GM12874 (cell line): ENCODE measurements around the gene SLC22A12.

Experiments
- TF ChIP-seq, protein P1 (sequence below): IDR thresholded peaks from 2 replicates; pipeline ENCODE4 v1.5.1; 2011; ENCODE audit warnings: low read depth, mild to moderate bottlenecking, control low read depth, low read length, moderate library complexity; ENCODE audit not compliant: insufficient read depth

SLC22A12 gene

DNA sequence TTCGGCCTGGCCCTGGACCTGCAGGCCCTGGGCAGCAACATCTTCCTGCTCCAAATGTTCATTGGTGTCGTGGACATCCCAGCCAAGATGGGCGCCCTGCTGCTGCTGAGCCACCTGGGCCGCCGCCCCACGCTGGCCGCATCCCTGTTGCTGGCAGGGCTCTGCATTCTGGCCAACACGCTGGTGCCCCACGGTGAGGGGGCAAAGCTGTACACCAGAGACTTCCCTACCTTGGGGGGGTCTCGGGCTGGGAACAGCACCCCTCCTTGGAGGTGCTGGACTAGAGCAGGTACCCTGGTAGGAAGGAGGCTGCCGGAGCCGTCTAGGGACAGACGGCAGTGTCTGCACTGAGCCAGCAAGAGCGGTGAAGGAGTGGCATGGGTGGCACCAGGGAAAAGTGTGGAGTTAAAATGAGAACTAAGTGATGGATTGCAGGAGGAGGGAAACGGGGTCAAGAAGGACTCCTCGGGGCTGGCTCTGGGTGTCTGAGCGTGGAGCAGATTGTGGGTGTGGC lies 8.7 kb downstream of the SLC22A12 start:
- TF ChIP-seq, protein P1, sequence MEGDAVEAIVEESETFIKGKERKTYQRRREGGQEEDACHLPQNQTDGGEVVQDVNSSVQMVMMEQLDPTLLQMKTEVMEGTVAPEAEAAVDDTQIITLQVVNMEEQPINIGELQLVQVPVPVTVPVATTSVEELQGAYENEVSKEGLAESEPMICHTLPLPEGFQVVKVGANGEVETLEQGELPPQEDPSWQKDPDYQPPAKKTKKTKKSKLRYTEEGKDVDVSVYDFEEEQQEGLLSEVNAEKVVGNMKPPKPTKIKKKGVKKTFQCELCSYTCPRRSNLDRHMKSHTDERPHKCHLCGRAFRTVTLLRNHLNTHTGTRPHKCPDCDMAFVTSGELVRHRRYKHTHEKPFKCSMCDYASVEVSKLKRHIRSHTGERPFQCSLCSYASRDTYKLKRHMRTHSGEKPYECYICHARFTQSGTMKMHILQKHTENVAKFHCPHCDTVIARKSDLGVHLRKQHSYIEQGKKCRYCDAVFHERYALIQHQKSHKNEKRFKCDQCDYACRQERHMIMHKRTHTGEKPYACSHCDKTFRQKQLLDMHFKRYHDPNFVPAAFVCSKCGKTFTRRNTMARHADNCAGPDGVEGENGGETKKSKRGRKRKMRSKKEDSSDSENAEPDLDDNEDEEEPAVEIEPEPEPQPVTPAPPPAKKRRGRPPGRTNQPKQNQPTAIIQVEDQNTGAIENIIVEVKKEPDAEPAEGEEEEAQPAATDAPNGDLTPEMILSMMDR: no peak

DNA sequence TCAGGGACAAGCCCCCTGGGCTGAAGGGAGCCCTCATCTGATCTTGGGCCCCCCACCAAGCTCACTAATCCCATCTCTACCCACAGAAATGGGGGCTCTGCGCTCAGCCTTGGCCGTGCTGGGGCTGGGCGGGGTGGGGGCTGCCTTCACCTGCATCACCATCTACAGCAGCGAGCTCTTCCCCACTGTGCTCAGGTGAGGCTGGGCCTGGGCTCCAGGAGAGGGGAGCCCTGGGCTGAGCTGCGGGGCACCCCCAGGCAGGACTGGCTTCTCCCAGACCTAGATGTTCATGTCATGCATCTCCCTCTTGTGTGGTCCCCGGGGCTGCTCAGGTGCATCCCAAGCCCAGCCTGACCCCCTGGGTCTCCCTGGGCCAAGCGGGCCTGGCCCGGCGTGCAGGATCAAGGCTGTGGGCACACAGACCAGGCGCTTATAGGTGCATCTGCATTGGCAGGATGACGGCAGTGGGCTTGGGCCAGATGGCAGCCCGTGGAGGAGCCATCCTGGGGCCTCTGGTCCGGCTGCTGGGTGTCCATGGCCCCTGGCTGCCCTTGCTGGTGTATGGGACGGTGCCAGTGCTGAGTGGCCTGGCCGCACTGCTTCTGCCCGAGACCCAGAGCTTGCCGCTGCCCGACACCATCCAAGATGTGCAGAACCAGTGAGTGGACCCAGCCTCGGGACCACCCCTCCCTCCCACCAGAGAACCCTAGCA lies 9.4 kb downstream of the SLC22A12 start:
- TF ChIP-seq, protein P1: no peak

DNA sequence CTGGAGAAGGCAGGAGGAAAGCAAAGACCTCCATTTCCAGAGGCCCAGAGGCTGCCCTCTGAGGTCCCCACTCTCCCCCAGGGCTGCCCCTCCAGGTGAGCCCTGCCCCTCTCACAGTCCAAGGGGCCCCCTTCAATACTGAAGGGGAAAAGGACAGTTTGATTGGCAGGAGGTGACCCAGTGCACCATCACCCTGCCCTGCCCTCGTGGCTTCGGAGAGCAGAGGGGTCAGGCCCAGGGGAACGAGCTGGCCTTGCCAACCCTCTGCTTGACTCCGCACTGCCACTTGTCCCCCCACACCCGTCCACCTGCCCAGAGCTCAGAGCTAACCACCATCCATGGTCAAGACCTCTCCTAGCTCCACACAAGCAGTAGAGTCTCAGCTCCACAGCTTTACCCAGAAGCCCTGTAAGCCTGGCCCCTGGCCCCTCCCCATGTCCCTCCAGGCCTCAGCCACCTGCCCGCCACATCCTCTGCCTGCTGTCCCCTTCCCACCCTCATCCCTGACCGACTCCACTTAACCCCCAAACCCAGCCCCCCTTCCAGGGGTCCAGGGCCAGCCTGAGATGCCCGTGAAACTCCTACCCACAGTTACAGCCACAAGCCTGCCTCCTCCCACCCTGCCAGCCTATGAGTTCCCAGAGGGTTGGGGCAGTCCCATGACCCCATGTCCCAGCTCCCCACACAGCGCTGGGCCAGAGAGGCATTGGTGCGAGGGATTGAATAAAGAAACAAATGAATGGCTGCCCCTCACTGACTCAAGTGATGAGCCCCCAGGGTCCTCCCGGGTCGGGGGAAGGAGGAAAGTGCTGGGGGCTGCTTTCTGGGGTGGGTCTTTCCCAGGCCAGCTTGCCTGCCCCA lies 10.8 kb downstream of the SLC22A12 start:
- TF ChIP-seq, protein P1: no peak

DNA sequence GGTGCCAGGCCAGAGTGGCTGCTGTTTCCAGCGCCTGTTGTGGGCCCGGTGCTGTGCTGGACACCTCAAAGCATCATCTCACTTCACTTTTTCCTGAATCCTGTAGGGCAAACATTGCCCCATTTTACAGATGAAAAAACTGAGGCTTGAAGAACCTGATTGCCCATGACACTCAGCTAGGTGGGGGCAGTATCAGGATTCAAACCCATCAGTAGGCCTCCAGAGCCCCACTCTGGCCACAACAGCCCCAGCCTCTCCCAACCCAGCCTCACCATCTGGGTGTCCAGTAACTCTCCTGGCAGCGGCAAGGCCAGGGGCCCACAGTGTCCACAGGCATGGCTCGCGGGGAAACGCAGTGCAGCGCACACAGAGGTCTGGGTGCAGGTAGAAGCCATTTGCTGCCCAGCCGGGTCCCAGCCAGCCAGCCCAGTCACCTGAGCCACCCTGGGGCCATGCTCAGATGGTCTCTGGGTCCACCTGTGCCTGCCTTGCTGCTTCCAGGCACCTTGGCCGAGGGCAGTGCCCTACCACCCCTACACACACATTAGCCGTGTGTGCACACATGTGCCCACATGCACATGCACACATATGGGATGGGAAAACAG lies 11.5 kb downstream of the SLC22A12 start:
- TF ChIP-seq, protein P1: no peak

DNA sequence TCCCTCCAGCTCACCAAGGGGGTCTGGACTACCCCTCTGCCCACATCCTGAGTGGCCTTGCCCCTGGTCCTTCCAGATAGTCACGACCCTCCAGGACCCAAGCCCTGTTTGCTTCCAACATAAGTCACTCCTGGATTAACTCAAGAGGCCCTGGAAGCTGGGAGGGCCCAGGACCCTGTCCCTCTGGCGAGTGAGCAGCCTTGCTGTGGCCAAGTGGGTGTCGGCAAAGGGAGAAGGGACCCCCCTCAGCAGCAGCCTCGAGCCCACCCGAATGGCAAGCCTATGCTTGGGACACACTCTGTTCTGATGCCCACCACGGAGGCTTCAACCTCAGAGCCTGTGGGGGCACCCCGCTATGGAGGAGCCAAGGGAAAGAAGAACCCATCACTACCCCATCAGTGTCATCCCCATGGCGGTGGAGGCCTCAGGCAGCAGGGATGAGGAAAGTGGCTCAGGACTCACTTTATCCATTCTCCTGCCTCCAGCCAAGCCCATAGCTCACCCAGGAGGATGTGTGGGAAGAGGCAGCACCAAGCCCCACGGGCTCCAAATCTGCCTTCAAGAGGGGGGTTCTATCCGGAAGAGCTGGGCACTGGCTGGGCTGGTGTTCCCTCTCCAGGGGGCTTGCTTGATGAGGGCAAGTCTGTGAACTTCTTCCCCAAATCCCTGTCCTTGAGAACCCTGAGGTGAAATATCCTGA lies 12.5 kb downstream of the SLC22A12 start:
- TF ChIP-seq, protein P1: no peak

DNA sequence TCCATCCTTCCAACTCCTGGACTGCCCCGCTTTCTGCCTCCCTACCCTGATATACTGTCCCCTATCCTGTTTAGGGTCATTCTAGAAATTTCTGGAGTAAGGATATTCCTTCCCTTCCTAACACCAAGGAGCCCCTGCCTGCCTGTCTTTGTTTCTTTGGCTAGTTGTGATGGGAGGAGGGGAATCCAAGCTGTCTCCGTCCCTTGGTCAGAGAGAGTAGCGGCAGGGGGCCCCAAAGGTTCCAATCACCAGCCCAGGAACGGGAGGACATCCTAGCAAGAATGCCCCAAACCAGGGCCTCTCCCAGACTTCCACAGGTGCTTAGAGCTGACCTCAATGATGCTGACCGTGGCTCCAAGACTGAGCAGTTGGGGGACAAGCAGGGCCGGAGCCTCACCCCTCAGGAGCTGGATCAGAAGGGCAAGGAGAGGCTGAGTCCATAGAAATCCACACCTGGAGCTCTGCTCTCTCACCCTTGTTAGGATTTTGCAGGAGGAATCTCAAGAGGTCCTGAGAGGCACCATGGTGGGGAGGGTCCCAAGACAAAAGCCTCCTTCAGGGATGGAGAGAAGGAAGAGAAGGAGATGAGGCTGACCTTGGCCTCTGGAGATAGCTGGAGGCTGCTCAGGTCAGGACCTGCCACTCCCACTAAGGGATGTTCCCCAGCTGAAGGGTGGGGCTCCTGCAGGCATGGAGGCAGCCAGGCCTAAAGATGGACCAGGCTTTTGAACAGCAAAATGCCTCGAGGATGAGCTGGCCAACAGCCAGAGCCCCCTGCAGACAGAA lies 13.6 kb downstream of the SLC22A12 start:
- TF ChIP-seq, protein P1: no peak
